Liver (tissue), 9 donors: ENCODE data around the gene FADS2. TPM values are rescaled to one million over a fixed set of nuclear protein-coding genes. Genes with fewer than 3 reads are reported as not detected.

Experiments used
- DNase-seq: peaks from one replicate; pipeline ENCODE4 v3.0.0-alpha.2; 2017; ENCODE audit warnings: low spot score
- H3K27ac ChIP-seq, 2 donors: one replicate each; pipeline ENCODE4 v1.7.0; 2013; ENCODE audit warnings: inconsistent platforms in 2 of 2, low read length in 2 of 2, control low read depth in 1 of 2, low read depth in 1 of 2, mild to moderate bottlenecking in 1 of 2
- H3K27me3 ChIP-seq, 4 donors: one replicate each; pipeline versions ENCODE4 v1.6.1 to v1.7.0; 2013; ENCODE audit warnings: low read length in 3 of 4, inconsistent platforms in 1 of 4, mild to moderate bottlenecking in 1 of 4, moderate library complexity in 1 of 4; ENCODE audit not compliant: control insufficient read depth in 4 of 4, insufficient read depth in 4 of 4
- H3K36me3 ChIP-seq, 4 donors: one replicate each; pipeline versions ENCODE4 v1.6.1 to v1.7.0; 2013; ENCODE audit warnings: low read length in 3 of 4, mild to moderate bottlenecking in 3 of 4, low read depth in 1 of 4, moderate library complexity in 1 of 4; ENCODE audit not compliant: control insufficient read depth in 4 of 4, insufficient read depth in 3 of 4
- H3K4me1 ChIP-seq, 4 donors: one replicate each; pipeline versions ENCODE4 v1.6.1 to v1.7.0; 2013; ENCODE audit warnings: low read length in 3 of 4, mild to moderate bottlenecking in 3 of 4, moderate library complexity in 1 of 4; ENCODE audit not compliant: control insufficient read depth in 4 of 4, insufficient read depth in 4 of 4
- H3K4me3 ChIP-seq, 3 donors: one replicate each; pipeline versions ENCODE4 v1.6.1 to v1.7.0; 2013; ENCODE audit warnings: low read length in 3 of 3, control low read depth in 1 of 3, low read depth in 1 of 3, mild to moderate bottlenecking in 1 of 3
- H3K9ac ChIP-seq, 2 donors: one replicate each; pipeline ENCODE4 v1.7.0; 2013; ENCODE audit warnings: low read length in 2 of 2, mild to moderate bottlenecking in 2 of 2, moderate library complexity in 2 of 2, control low read depth in 1 of 2, low read depth in 1 of 2
- H3K9me3 ChIP-seq, 4 donors: one replicate each; pipeline versions ENCODE4 v1.6.1 to v1.7.0; 2013; ENCODE audit warnings: low read length in 3 of 4; ENCODE audit not compliant: control insufficient read depth in 4 of 4
- ATF3 ChIP-seq: IDR thresholded peaks from 2 replicates; pipeline ENCODE4 v1.6.1; 2016; ENCODE audit warnings: antibody characterized with exemption
- CTCF ChIP-seq: fragments of 150-350 bp; IDR thresholded peaks from 2 replicates; pipeline ENCODE4 v1.5.1; 2017; ENCODE audit warnings: improper control_type of control experiment, low read depth, low read length; ENCODE audit not compliant: missing input control
- FOXA1 ChIP-seq: IDR thresholded peaks from 2 replicates; pipeline ENCODE4 v1.6.1; 2016; ENCODE audit warnings: antibody characterized with exemption
- HNF4A ChIP-seq, 2 donors: conservative IDR thresholded peaks; 2 replicates each; pipeline ENCODE4 v1.6.1; 2016; ENCODE audit warnings: antibody characterized with exemption in 2 of 2, mild to moderate bottlenecking in 2 of 2
- HNF4G ChIP-seq: IDR thresholded peaks from 2 replicates; pipeline ENCODE4 v1.6.1; 2016; ENCODE audit warnings: antibody characterized with exemption
- JUND ChIP-seq, 2 donors: IDR thresholded peaks; 2 replicates each; pipeline ENCODE4 v1.6.1; 2016; ENCODE audit warnings: antibody characterized with exemption in 2 of 2
- MAX ChIP-seq: IDR thresholded peaks from 2 replicates; pipeline ENCODE4 v1.6.1; 2016; ENCODE audit warnings: antibody characterized with exemption
- RAD21 ChIP-seq, 2 donors: IDR thresholded peaks; 2 replicates each; pipeline ENCODE4 v1.6.1; 2016; ENCODE audit warnings: antibody characterized with exemption in 2 of 2, mild to moderate bottlenecking in 2 of 2
- REST ChIP-seq: IDR thresholded peaks from 2 replicates; pipeline ENCODE4 v1.6.1; 2016; ENCODE audit warnings: antibody characterized with exemption, mild to moderate bottlenecking
- RXRA ChIP-seq, 2 donors: IDR thresholded peaks; 2 replicates each; pipeline ENCODE4 v1.6.1; 2017 to 2018; ENCODE audit warnings: antibody characterized with exemption in 2 of 2, mild to moderate bottlenecking in 1 of 2
- SP1 ChIP-seq: IDR thresholded peaks from 2 replicates; pipeline ENCODE4 v1.6.1; 2018; ENCODE audit warnings: antibody characterized with exemption, mild to moderate bottlenecking
- YY1 ChIP-seq: IDR thresholded peaks from 2 replicates; pipeline ENCODE4 v1.6.1; 2016; ENCODE audit warnings: antibody characterized with exemption, mild to moderate bottlenecking
- ZBTB33 ChIP-seq: IDR thresholded peaks from 2 replicates; pipeline ENCODE4 v1.6.1; 2016; ENCODE audit warnings: antibody characterized with exemption
- WGBS: extraction: QIAGEN DNeasy Blood & Tissue Kit; methylation state at CpG from one replicate; pipeline ENCODE4 v1.1.7; 2013; 5-methylcytosine and 5-hydroxymethylcytosine counted together
- polyA plus RNA-seq, 2 donors: library from polyadenylated mRNA; stranded (reverse) in 1 of 2; unstranded in 1 of 2; fragments of 200-250 nt in 1 of 2; fragments of >200 nt in 1 of 2; fragmentation: Nextera tagmentation in 1 of 2; extraction: Ambion mirVana in 1 of 2; gene quantifications; one replicate each; pipeline versions ENCODE4 v1.2.1 to v1.2.3, GENCODE V29; 2013 to 2015
- total RNA-seq, 2 donors: library from RNA; depleted of rRNA; stranded (reverse); fragments of >200 nt; gene quantifications; one replicate each; pipeline ENCODE4 v1.2.3, GENCODE V29; 2014
- donor health status: healthy.
- donor health status: healthy.
- donor health status: healthy.
- donor health status: healthy.
- donor health status: healthy.

The FADS2 gene
- total and polyA plus RNA-seq, 4 donors = 2.8 to 281 (median 84.9) TPM

DNA sequence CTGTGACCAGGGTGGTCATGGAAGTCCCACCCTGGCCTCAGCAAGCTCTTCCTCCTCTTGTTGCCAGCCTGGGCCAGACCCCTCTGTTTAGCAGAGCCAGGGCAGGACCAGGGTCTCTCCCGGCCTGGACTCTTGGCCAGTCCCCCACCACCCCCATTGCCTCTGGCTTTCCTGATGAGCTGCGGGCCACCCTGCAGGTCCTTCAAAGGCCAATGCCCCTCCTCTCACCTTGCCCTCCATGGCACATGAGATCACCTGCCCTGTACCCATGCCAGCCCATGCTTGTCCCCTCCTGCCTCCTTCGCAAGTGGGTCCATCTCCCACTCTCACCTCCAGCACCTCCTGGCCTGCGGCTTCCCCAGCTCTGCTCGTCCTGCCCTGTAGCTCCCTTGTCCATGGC is 10.4 kb downstream of the FADS2 start:
- Histone ChIP-seq H3K27me3 (no peaks in the 10 kb centered on the region), H3K9ac (no peak overlapping the region), H3K4me1 (peaks cover 0 to 2% (median 0%) of the 10 kb centered on the region in 4 donors), H3K9me3 (no peaks in the 10 kb centered on the region), H3K27ac (no peak overlapping the region), H3K36me3 (peaks cover 4 to 26% (median 13%) of the 10 kb centered on the region in 4 donors), H3K4me3 (no peak overlapping the region)
- no peak for TF ChIP-seq HNF4G
- TF ChIP-seq ATF3 = no peak
- TF ChIP-seq ZBTB33 = no peak
- no peak for TF ChIP-seq FOXA1
- TF ChIP-seq YY1 = no peak
- TF ChIP-seq REST = no peak
- no peak for TF ChIP-seq RAD21 (IDR thresholded peaks at IDR 0.05)
- TF ChIP-seq JUND (IDR thresholded peaks at IDR 0.05) = no peak
- TF ChIP-seq RXRA (IDR thresholded peaks at IDR 0.05) = no peak
- no peak for TF ChIP-seq HNF4A (conservative IDR thresholded peaks at IDR 0.05)
- TF ChIP-seq SP1 = no peak
- no peak for DNase-seq
- 98% methylated on average over 5 of the region's 5 CpGs for WGBS

DNA sequence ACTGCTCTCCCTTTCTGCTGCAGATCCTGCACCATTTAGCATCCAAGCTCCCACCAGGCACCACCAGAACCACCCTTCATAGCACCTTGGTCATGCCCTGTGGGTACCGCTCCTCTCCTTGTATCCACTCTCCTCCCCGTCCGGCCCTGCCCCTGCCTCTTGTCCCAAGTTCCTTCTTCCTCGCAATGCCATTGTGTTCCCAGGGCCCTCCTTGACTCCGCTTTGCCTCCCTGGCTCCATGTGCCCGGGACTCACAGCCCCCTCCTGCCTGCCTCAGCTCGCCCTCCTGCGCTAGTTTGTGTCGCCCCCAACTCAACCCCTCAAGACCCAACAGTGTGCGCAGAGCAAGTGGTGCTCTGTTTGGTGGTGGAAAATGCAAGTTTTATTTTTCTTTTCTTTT is 10.8 kb downstream of the FADS2 start:
- H3K4me3 ChIP-seq = no peak overlapping the region
- no peak overlapping the region for H3K27ac ChIP-seq
- peaks cover 0 to 2% (median 0%) of the 10 kb centered on the region in 4 donors for H3K4me1 ChIP-seq
- no peak overlapping the region for H3K9ac ChIP-seq
- H3K27me3 ChIP-seq = no peaks in the 10 kb centered on the region
- H3K9me3 ChIP-seq = no peaks in the 10 kb centered on the region
- peaks cover 4 to 26% (median 13%) of the 10 kb centered on the region in 4 donors for H3K36me3 ChIP-seq
- no peak for TF ChIP-seq YY1
- TF ChIP-seq CTCF = no peak
- TF ChIP-seq ZBTB33 = no peak
- no peak for TF ChIP-seq HNF4A (conservative IDR thresholded peaks at IDR 0.05)
- no peak for TF ChIP-seq HNF4G
- no peak for TF ChIP-seq MAX
- whole genome bisulfite sequencing = 91% methylated on average over 10 of the region's 10 CpGs
- no peak for DNase-seq
